ENCODE results near the gene ASXL2. TPM values are rescaled to one million over a fixed set of nuclear protein-coding genes. Genes with fewer than 3 reads are reported as not detected.

Gene ASXL2
- total RNA-seq, 1 donor from 2014 or later, result 19.9 TPM

- Mint-ChIP-seq H3K36me3 (ENCODE audit: unreplicated experiment) (no peaks in the 10 kb centered on the region), H3K4me3 (ENCODE audit: unreplicated experiment) (no peak overlapping the region), H3K27me3 (ENCODE audit: unreplicated experiment) (peaks cover 2% of the 10 kb centered on the region), H3K4me1 (ENCODE audit: low read depth, unreplicated experiment) (peaks cover 1% of the 10 kb centered on the region), H3K27ac (ENCODE audit: unreplicated experiment) (no peak overlapping the region), H3K9me3 (ENCODE audit: unreplicated experiment) (no peaks in the 10 kb centered on the region)
- TF ChIP-seq CTCF (IDR thresholded peaks at IDR 0.05; ENCODE audit: partially characterized antibody, unreplicated experiment), result no peak
- DNase-seq, result no peak
Measured at GRCh38 chr2:25799301-25799700, 79.0 kb downstream of the ASXL2 start.

GRCh38 chr2:25797620-25798488, 80.4 kb downstream of the ASXL2 start:
- no peak for DNase-seq
- H3K9me3 Mint-ChIP-seq (ENCODE audit: unreplicated experiment), result no peaks in the 10 kb centered on the region
- H3K27ac Mint-ChIP-seq (ENCODE audit: unreplicated experiment), result no peak overlapping the region
- peaks cover 1% of the 10 kb centered on the region for H3K4me1 Mint-ChIP-seq (ENCODE audit: low read depth, unreplicated experiment)
- no peak for TF ChIP-seq CTCF (IDR thresholded peaks at IDR 0.05; ENCODE audit: partially characterized antibody, unreplicated experiment)
- peaks cover 2% of the 10 kb centered on the region for H3K27me3 Mint-ChIP-seq (ENCODE audit: unreplicated experiment)
- no peak overlapping the region for H3K4me3 Mint-ChIP-seq (ENCODE audit: unreplicated experiment)
- no peaks in the 10 kb centered on the region for H3K36me3 Mint-ChIP-seq (ENCODE audit: unreplicated experiment)

GRCh38 chr2:25794544-25795276, 83.6 kb downstream of the ASXL2 start:
- no peak for DNase-seq
- no peak overlapping the region for H3K4me3 Mint-ChIP-seq (ENCODE audit: unreplicated experiment)
- no peaks in the 10 kb centered on the region for H3K9me3 Mint-ChIP-seq (ENCODE audit: unreplicated experiment)
- no peak overlapping the region for H3K27ac Mint-ChIP-seq (ENCODE audit: unreplicated experiment)
- no peaks in the 10 kb centered on the region for H3K36me3 Mint-ChIP-seq (ENCODE audit: unreplicated experiment)
- no peak for TF ChIP-seq CTCF (IDR thresholded peaks at IDR 0.05; ENCODE audit: partially characterized antibody, unreplicated experiment)
- H3K27me3 Mint-ChIP-seq (ENCODE audit: unreplicated experiment), result peaks cover 2% of the 10 kb centered on the region
- peaks cover 1% of the 10 kb centered on the region for H3K4me1 Mint-ChIP-seq (ENCODE audit: low read depth, unreplicated experiment)

GRCh38 chr2:25790074-25790790, 88.1 kb downstream of the ASXL2 start:
- no peak for DNase-seq
- Mint-ChIP-seq H3K4me1 (ENCODE audit: low read depth, unreplicated experiment) (peaks cover under 1% of the 10 kb centered on the region), H3K27ac (ENCODE audit: unreplicated experiment) (no peak overlapping the region), H3K36me3 (ENCODE audit: unreplicated experiment) (no peaks in the 10 kb centered on the region), H3K27me3 (ENCODE audit: unreplicated experiment) (no peaks in the 10 kb centered on the region), H3K9me3 (ENCODE audit: unreplicated experiment) (no peaks in the 10 kb centered on the region), H3K4me3 (ENCODE audit: unreplicated experiment) (no peak overlapping the region)
- no peak for TF ChIP-seq CTCF (IDR thresholded peaks at IDR 0.05; ENCODE audit: partially characterized antibody, unreplicated experiment)

Measured in glutamatergic neuron (in vitro differentiated cells).